GM10266 (cell line): ENCODE results near the gene SEMA6D.
A peak's percentile ranks its signal among the peaks of the same experiment; 100 is the strongest.

Experiments
- DNase-seq: peaks from one replicate; pipeline ENCODE4 v3.0.0; 2012; ENCODE audit errors: extremely low spot score
- CTCF ChIP-seq: IDR thresholded peaks from 2 replicates; pipeline ENCODE4 v1.5.1; 2012; ENCODE audit warnings: mild to moderate bottlenecking, low read depth; ENCODE audit not compliant: control insufficient read depth, insufficient read depth; ENCODE audit errors: missing control alignments

The SEMA6D gene

DNA sequence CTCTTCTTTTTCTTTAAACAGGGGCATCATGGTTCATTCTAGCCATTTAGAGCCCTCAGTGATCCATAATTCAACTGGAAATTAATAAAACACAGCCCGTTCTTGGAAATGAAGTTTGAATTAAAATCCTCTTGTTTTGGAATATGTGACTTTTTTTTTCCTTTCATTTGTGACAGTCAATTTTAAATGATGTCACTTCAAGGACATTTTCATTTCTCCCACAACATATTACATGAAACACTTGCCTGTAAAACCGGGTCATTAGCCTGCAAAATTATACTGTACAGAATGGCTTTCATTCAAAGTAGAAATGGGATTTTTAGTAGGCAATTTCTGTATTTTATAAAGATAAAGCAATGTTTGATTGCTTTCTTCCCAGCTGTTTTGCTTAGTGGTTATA lies 789 bp upstream of the SEMA6D start:
- no peak for DNase-seq
- no peak for TF ChIP-seq CTCF

DNA sequence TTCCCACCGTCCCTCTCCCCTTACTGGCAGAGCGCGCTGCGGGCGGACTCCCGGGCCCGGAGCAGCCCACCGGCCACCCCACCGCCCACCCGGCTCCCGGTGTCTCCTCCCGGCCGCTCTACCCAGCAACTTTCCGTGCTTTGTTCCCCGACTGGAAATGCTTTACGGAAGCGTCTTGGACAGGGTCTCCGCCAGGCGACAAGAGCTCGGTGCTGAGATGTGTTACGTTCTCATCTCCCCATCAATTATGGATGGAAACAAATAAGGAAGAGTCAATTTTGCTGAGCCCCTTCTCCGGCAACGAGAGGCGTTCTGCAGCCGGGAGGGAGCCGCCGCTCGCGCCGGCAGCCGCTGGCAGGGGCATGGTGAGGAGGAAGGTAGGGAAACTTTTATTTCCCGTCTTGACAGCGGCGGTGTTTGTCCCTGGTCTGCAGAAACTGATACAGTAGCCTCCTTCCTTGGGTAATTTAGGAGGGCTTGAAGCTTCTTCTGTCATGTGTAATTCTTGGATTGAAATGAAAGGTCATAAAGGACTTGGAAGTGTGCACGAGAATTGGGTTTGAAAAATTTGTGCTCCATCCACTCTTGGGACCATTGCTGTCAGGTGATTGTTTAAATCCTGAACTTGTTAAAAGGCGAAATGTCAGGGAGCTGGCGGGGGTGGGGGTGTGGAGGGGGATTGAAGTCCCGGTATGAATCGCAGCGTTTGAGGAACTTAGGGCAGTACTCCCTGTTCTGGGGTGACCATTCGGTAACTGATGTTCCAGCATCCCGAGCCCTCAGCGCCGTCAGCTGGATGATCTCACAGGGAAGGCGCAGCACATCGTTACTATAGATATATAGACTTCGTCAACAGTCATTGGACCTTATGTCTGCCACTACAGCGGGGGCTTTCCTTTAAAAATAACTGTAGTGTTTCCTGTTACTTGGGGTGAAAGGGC lies 1.5 kb downstream of the SEMA6D start:
- TF ChIP-seq CTCF, result no peak
- peak; percentile 26 for DNase-seq

- TF ChIP-seq CTCF, result no peak
- no peak for DNase-seq
Observed at GRCh38 chr15:47719730-47720129, 2.4 kb downstream of the SEMA6D start.

- TF ChIP-seq CTCF, result no peak
- no peak for DNase-seq
Observed at GRCh38 chr15:47720555-47720954, 3.2 kb downstream of the SEMA6D start.

GRCh38 chr15:47721676-47722075 lies 4.4 kb downstream of the SEMA6D start:
- no peak for TF ChIP-seq CTCF
- DNase-seq, result no peak

DNA sequence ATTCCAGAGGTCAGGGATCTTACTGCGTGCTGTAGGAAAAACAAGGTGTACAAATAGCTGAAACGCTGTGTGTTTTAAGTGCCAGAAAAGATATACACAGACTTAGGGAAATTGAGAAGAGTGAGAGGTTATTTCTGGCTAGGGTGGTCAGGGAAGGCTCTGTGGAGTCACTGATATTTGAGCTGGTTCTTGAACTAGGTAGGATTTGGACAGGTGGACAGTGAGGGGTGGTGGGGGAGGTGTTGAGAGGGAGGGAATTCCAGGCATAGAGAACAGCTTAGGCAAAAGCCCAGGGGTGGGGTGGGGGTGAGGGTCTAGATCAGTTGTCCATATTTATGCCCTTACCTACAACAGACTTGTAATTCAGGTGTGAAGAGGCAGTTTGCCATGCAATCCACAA lies 7.0 kb downstream of the SEMA6D start:
- no peak for TF ChIP-seq CTCF
- no peak for DNase-seq

- DNase-seq, result no peak
- TF ChIP-seq CTCF, result no peak
Observed at GRCh38 chr15:47725051-47725450, 7.7 kb downstream of the SEMA6D start.
